ENCODE data around the gene KRTAP19-2.

The KRTAP19-2 gene

GRCh38 chr21:30448514-30448913, 38.7 kb downstream of the KRTAP19-2 start:
- no peak overlapping the region for H3K9ac ChIP-seq (ENCODE audit: low read depth, low read length)
- H3K9me3 ChIP-seq (ENCODE audit: control insufficient read depth, insufficient read depth, low read length), result no peaks in the 10 kb centered on the region
- H3K36me3 ChIP-seq (ENCODE audit: insufficient read depth, low read length), result no peaks in the 10 kb centered on the region
- H3K4me1 ChIP-seq (ENCODE audit: insufficient read depth, low read length), result no peaks in the 10 kb centered on the region; the same call in 1 of the 2 replicates

GRCh38 chr21:30447056-30447455, 40.2 kb downstream of the KRTAP19-2 start:
- no peak overlapping the region for H3K9ac ChIP-seq (ENCODE audit: low read depth, low read length)
- H3K36me3 ChIP-seq (ENCODE audit: insufficient read depth, low read length), result no peaks in the 10 kb centered on the region
- no peaks in the 10 kb centered on the region for H3K9me3 ChIP-seq (ENCODE audit: control insufficient read depth, insufficient read depth, low read length)
- H3K4me1 ChIP-seq (ENCODE audit: insufficient read depth, low read length), result no peaks in the 10 kb centered on the region; the same call in 1 of the 2 replicates

- H3K36me3 ChIP-seq (ENCODE audit: insufficient read depth, low read length), result no peaks in the 10 kb centered on the region
- no peaks in the 10 kb centered on the region; the same call in 1 of the 2 replicates for H3K4me1 ChIP-seq (ENCODE audit: insufficient read depth, low read length)
- no peak overlapping the region for H3K9ac ChIP-seq (ENCODE audit: low read depth, low read length)
- H3K9me3 ChIP-seq (ENCODE audit: control insufficient read depth, insufficient read depth, low read length), result no peaks in the 10 kb centered on the region
Observed at GRCh38 chr21:30444204-30444603, 43.0 kb downstream of the KRTAP19-2 start.

- H3K36me3 ChIP-seq (ENCODE audit: insufficient read depth, low read length), result no peaks in the 10 kb centered on the region
- no peaks in the 10 kb centered on the region; the same call in 1 of the 2 replicates for H3K4me1 ChIP-seq (ENCODE audit: insufficient read depth, low read length)
- H3K9ac ChIP-seq (ENCODE audit: low read depth, low read length), result no peak overlapping the region
- no peaks in the 10 kb centered on the region for H3K9me3 ChIP-seq (ENCODE audit: control insufficient read depth, insufficient read depth, low read length)
Observed at GRCh38 chr21:30443226-30443625, 44.0 kb downstream of the KRTAP19-2 start.

- Histone ChIP-seq H3K4me1 (ENCODE audit: insufficient read depth, low read length) (no peaks in the 10 kb centered on the region; the same call in 1 of the 2 replicates), H3K9ac (ENCODE audit: low read depth, low read length) (no peak within 1 kb of the TSS), H3K9me3 (ENCODE audit: control insufficient read depth, insufficient read depth, low read length) (no peaks in the 10 kb centered on the region), H3K36me3 (ENCODE audit: insufficient read depth, low read length) (no peaks in the 10 kb centered on the region)
Observed at GRCh38 chr21:30439975-30440374, 47.3 kb downstream of the KRTAP19-2 start, which contains the start of gene KRTAP15-1. TSS of gene KRTAP15-1 (plus strand) at chr21:30440275. CDS start at chr21:30440328, 53 bp downstream.
